Activated CD8-positive, alpha-beta T cell treated with anti-CD3 and anti-CD28 coated beads for 36 hours (primary cell): ENCODE measurements around the gene SFTA2. TPM values are rescaled to one million over a fixed set of nuclear protein-coding genes. Genes with fewer than 3 reads are reported as not detected.
"Not testable (repeated sequence)": the region's sequence is repeated elsewhere in the genome, so short reads cannot be mapped to it uniquely, and the experiment has no call there.

ENCODE experiments used
- ATAC-seq: fragments of 200-7000 bp; cut with Tn5 transposase; one replicate; pipeline ENCODE4 v1.10.0; 2021; ENCODE audit warnings: mild to moderate bottlenecking, moderate library complexity
- CTCF ChIA-PET: fragments of 350-600 bp; sonication (Branson Sonifier 250); formaldehyde crosslinking; loops from one replicate; lab custom pipeline; 2021; ENCODE audit warnings: antibody characterized with exemption; lab: Charles Lee
- POLR2A ChIA-PET: fragments of 350-600 bp; sonication (Branson Sonifier 250); formaldehyde crosslinking; loops from one replicate; lab custom pipeline; 2021; ENCODE audit warnings: antibody characterized with exemption; lab: Charles Lee
- DNase-seq: peaks from one replicate; pipeline ENCODE4 v3.0.0-alpha.2; 2020
- H3K27ac Mint-ChIP-seq: one replicate; pipeline ENCODE4 v1.8.0; 2021; ENCODE audit warnings: mild to moderate bottlenecking, mixed read lengths
- H3K27me3 Mint-ChIP-seq: one replicate; pipeline ENCODE4 v1.8.0; 2021; ENCODE audit warnings: mixed read lengths
- H3K36me3 Mint-ChIP-seq: one replicate; pipeline ENCODE4 v1.8.0; 2021; ENCODE audit warnings: low read depth, mixed read lengths
- H3K4me1 Mint-ChIP-seq: one replicate; pipeline ENCODE4 v1.8.0; 2021; ENCODE audit warnings: low read depth, mixed read lengths
- H3K4me3 Mint-ChIP-seq: one replicate; pipeline ENCODE4 v1.8.0; 2021; ENCODE audit warnings: mild to moderate bottlenecking, moderate library complexity, mixed read lengths
- H3K9me3 Mint-ChIP-seq: one replicate; pipeline ENCODE4 v1.8.0; 2021; ENCODE audit warnings: mixed read lengths
- CTCF ChIP-seq: fragments of 200-600 bp; IDR thresholded peaks from one replicate; pipeline ENCODE4 v1.8.0; 2022; ENCODE audit warnings: antibody characterized with exemption, mild to moderate bottlenecking
- intact Hi-C: fragments of 100-400 bp; cut with micrococcal nuclease; formaldehyde crosslinking; loops from one replicate; pipeline ENCODE4 v1.10.0; 2022
- total RNA-seq, 2 experiments: library from RNA; stranded (reverse); gene quantifications; one replicate each; pipeline ENCODE4 v1.2.3, GENCODE V29; 2021

The SFTA2 gene
- total RNA-seq, 2 experiments from 2014 or later = not detected

DNA sequence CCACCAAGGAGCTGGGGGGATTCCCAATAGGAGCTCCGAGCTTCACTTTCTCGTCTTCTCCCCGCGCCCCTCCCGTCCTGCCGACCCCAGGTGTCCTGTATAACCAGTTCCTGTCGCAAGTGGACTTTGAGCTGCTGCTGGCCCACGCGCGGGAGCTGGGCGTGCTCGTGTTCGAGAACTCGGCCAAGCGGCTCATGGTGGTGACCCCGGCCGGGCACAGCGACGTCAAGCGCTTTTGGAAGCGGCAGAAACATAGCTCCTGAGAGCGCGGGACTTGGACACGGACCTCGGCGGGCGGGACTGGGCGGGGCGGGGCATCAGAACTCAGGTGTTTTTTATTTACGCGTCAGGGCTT is 18.3 kb downstream of the SFTA2 start:
- Mint-ChIP-seq H3K36me3 (peaks cover 48% of the 10 kb centered on the region), H3K27me3 (no peaks in the 10 kb centered on the region), H3K4me3 (peak overlapping the region; percentile 80), H3K27ac (peak overlapping the region; percentile 53), H3K9me3 (no peaks in the 10 kb centered on the region), H3K4me1 (peaks cover 34% of the 10 kb centered on the region)
- no peak for ATAC-seq
- ChIA-PET CTCF (interaction anchor here (0.8 to 9.2 kb wide), 28 partner anchors 8 to 432 kb away, joined by 3 to 116 read pairs (median 4); no protein-coding TSS in a partner anchor), POLR2A (interaction anchor here (0.7 to 2.8 kb wide), 10 partner anchors 9 to 343 kb away, joined by 3 to 12 read pairs (median 5); partner anchors contain the start of gene DDR1)
- no peak for DNase-seq
- intact Hi-C loops = no loop called here
- no peak for TF ChIP-seq CTCF

GRCh38 chr6:30912746-30913520 is 19.0 kb downstream of the SFTA2 start:
- CTCF ChIA-PET = interaction anchor here (1.0 to 9.2 kb wide), 20 partner anchors 8 to 431 kb away, joined by 3 to 116 read pairs (median 6); no protein-coding TSS in a partner anchor
- Mint-ChIP-seq H3K27me3 (no peaks in the 10 kb centered on the region), H3K4me3 (peak overlapping the region; percentile 80), H3K9me3 (no peaks in the 10 kb centered on the region), H3K36me3 (peaks cover 45% of the 10 kb centered on the region), H3K4me1 (peaks cover 39% of the 10 kb centered on the region), H3K27ac (peak overlapping the region; percentile 53)
- ATAC-seq (no peak), DNase-seq (no peak)
- intact Hi-C loops = no loop called here
- no peak for TF ChIP-seq CTCF
- POLR2A ChIA-PET = interaction anchor here (0.7 to 2.8 kb wide), 10 partner anchors 8 to 298 kb away, joined by 3 to 12 read pairs (median 5); partner anchors contain the start of genes DDR1, MRPS18B and PPP1R10

DNA sequence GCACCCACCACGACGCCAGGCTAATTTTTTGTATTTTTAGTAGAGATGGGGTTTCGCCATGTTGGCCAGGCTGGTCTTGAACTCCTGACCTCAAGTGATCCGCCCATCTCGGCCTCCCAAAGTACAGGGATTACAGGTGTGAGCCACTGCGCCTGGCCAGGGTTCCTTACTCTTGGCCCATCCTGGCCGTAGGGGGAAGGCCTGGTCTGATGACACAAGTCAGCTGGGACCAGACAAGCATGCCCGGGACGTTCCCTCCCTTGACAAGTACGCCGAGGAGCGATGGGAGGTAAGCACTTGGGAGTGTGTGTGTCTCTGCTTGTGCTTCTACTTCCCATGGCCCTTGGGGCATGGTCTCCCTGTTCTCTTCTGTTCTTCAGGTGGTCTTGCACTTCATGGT is 21.5 kb downstream of the SFTA2 start:
- intact Hi-C loops, DNase-seq, H3K27ac Mint-ChIP-seq, H3K9me3 Mint-ChIP-seq, H3K27me3 Mint-ChIP-seq, ATAC-seq, H3K4me3 Mint-ChIP-seq: not testable (repeated sequence)
- ChIA-PET CTCF (interaction anchor here (1.1 to 1.2 kb wide), 3 partner anchors 10 to 188 kb away, joined by 3 to 4 read pairs (median 3); no protein-coding TSS in a partner anchor), POLR2A (interaction anchor here (0.6 kb wide), 1 partner anchor 149 kb away, joined by 3 read pairs; no protein-coding TSS in a partner anchor)
- Mint-ChIP-seq H3K4me1 (peaks cover 29% of the 10 kb centered on the region), H3K36me3 (peaks cover 23% of the 10 kb centered on the region)

- TF ChIP-seq CTCF = no peak
- ATAC-seq = no peak
- H3K36me3 Mint-ChIP-seq = peaks cover 21% of the 10 kb centered on the region
- no peaks in the 10 kb centered on the region for H3K27me3 Mint-ChIP-seq
- no peaks in the 10 kb centered on the region for H3K9me3 Mint-ChIP-seq
- CTCF ChIA-PET = interaction anchor here (1.3 to 3.0 kb wide), 5 partner anchors 32 to 178 kb away, joined by 3 to 11 read pairs (median 6); no protein-coding TSS in a partner anchor
- peaks cover 24% of the 10 kb centered on the region for H3K4me1 Mint-ChIP-seq
- peak overlapping the region; percentile 84 for H3K27ac Mint-ChIP-seq
- H3K4me3 Mint-ChIP-seq = peak overlapping the region; percentile 91
- POLR2A ChIA-PET = interaction anchor here (0.6 to 1.4 kb wide), 4 partner anchors 23 to 164 kb away, joined by 3 to 5 read pairs (median 3); no protein-coding TSS in a partner anchor
- no peak for DNase-seq
- intact Hi-C loops = no loop called here
Measured at GRCh38 chr6:30908700-30909099, 23.3 kb downstream of the SFTA2 start.

DNA sequence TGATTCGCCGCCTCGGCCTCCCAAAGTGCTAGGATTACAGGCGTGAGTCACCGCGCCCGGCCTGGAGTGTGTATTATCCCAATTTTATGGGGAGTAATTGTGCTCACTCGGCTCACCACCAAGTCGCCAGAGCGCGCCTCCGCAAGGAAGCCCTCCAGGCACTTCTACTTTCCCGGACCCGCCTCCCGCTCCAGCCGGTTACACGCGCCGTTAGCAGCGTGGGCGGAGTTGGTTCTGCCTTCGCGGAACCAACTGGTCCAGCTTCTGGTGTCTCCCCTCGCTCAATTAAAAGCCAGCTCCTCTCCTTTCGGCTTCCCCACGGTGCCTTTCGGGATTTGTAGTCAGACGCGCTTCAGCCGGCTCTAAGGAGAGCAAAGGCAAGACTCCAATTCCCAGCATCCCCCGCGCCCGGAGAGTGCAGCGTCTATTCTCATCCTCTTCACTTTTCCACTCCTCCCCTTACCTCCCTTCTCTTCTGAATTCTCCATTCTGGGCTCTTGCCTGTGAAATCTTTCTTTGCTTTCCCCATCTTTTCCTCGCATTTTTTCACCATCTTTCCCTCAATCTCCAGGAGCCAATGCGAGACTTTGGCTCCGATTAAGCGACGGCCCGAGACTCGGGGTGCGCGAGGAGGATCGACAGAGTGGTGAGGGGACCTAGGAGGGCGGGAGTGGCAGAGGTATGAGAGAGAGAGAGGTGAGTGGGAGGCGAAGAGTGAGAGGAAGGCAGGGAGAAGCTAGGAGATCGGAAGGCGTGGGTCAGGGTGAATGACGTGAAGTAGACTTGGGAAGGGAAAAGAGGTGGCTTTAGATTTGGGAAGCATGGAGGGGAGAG is 24.0 kb downstream of the SFTA2 start, which contains the start of gene GTF2H4:
Gene GTF2H4 (plus strand): TSS at position 450 of the 834 bp plus-strand sequence.
- no peaks in the 10 kb centered on the region for H3K9me3 Mint-ChIP-seq

GRCh38 chr6:30907290-30907757 is 24.6 kb downstream of the SFTA2 start:
- H3K27ac Mint-ChIP-seq = peak overlapping the region; percentile 84

More for the DNA sequence above, 24.0 kb downstream of the SFTA2 start, which contains the start of gene GTF2H4:
- ChIA-PET POLR2A (interaction anchor here (0.6 to 1.4 kb wide), 7 partner anchors 23 to 252 kb away, joined by 3 to 5 read pairs (median 3); no protein-coding TSS in a partner anchor), CTCF (interaction anchor here (0.6 to 3.0 kb wide), 13 partner anchors 11 to 229 kb away, joined by 3 to 11 read pairs (median 4); no protein-coding TSS in a partner anchor)
- Mint-ChIP-seq H3K4me3 (peak within 1 kb of the TSS; percentile 91), H3K36me3 (peaks cover 14% of the 10 kb centered on the region), H3K4me1 (peaks cover 17% of the 10 kb centered on the region), H3K27me3 (no peaks in the 10 kb centered on the region), H3K27ac (peak within 1 kb of the TSS; percentile 84)
- ATAC-seq (peak; percentile 99), DNase-seq (peak; percentile 98)
- intact Hi-C loops = no loop called here
- TF ChIP-seq CTCF = no peak

More at GRCh38 chr6:30907290-30907757, 24.6 kb downstream of the SFTA2 start:
- H3K4me1 Mint-ChIP-seq = peaks cover 22% of the 10 kb centered on the region
- peaks cover 13% of the 10 kb centered on the region for H3K36me3 Mint-ChIP-seq
- peak overlapping the region; percentile 91 for H3K4me3 Mint-ChIP-seq
- ChIA-PET POLR2A (interaction anchor here (1.0 to 1.4 kb wide), 3 partner anchors 48 to 135 kb away, joined by 3 to 5 read pairs (median 4); no protein-coding TSS in a partner anchor), CTCF (interaction anchor here (0.6 to 3.3 kb wide), 14 partner anchors 9 to 228 kb away, joined by 3 to 13 read pairs (median 4); no protein-coding TSS in a partner anchor)
- H3K27me3 Mint-ChIP-seq, H3K9me3 Mint-ChIP-seq, DNase-seq, intact Hi-C loops, ATAC-seq: not testable (repeated sequence)
